PC-3 (cell line): Measurements from ENCODE around the gene NDFIP2.

Source experiments
- CTCF ChIP-seq: fragments of 300-600 bp; sonication (generic); conservative IDR thresholded peaks from 2 replicates; pipeline ENCODE4 v1.5.1; 2017; ENCODE audit warnings: antibody characterized with exemption, low read depth, mild to moderate bottlenecking, low read length
- EZH2 ChIP-seq: fragments of 300-600 bp; sonication (generic); IDR thresholded peaks from one replicate; pipeline ENCODE4 v1.6.1; 2017; ENCODE audit warnings: antibody characterized with exemption, mild to moderate bottlenecking, low read length; ENCODE audit not compliant: unreplicated experiment
- EZH2phosphoT487 ChIP-seq: fragments of 300-600 bp; sonication (generic); IDR thresholded peaks from 2 replicates; pipeline ENCODE4 v1.6.1; 2018; ENCODE audit warnings: mild to moderate bottlenecking, antibody characterized with exemption, low read length, borderline replicate concordance

GRCh38 chr13:79445968-79446645 lies 34.8 kb upstream of the NDFIP2 start:
- TF ChIP-seq CTCF (no peak), EZH2 (no peak), EZH2phosphoT487 (no peak)
